HL-60/S4 treated with phorbol 12-myristate 13-acetate at 8.2 ng/mL for 4 days and 3 days (cell line): Measurements from ENCODE around the gene FBXW11.
"Not testable (repeated sequence)": the region's sequence is repeated elsewhere in the genome, so short reads cannot be mapped to it uniquely, and the experiment has no call there.

Experiments
- in situ Hi-C: fragments of 300-500 bp; cut with MboI; formaldehyde crosslinking; loops from 2 replicates; pipeline ENCODE4 v1.15.0; 2022; ENCODE audit warnings: low sequenced_read_pairs

FBXW11 gene

GRCh38 chr5:171989276-171989675 lies 17.2 kb downstream of the FBXW11 start:
- in situ Hi-C loops: no loop called here

- in situ Hi-C loops: no loop called here
These were observed 19.7 kb downstream of the FBXW11 start for GRCh38 chr5:171986772-171987171.

GRCh38 chr5:171984748-171985419 lies 21.6 kb downstream of the FBXW11 start:
- in situ Hi-C loops: no loop called here

DNA sequence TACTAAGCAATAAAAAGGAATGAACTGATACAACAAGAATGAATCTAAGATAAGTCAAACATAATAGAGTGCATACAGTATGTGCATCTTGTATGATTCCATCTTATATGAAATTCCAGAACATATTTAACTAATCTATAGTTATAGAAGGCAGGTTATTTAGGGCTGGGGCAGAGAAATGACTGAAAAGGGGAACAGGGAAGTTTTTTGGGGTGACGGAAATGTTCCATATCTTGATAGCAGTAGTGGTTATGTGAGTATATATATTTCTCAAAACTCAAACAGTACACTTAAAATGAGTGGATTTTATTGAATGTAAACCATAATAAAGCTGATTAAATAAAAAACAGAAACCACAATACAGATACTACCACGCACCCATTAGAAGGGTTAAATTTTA lies 24.6 kb downstream of the FBXW11 start:
- in situ Hi-C loops: no loop called here

DNA sequence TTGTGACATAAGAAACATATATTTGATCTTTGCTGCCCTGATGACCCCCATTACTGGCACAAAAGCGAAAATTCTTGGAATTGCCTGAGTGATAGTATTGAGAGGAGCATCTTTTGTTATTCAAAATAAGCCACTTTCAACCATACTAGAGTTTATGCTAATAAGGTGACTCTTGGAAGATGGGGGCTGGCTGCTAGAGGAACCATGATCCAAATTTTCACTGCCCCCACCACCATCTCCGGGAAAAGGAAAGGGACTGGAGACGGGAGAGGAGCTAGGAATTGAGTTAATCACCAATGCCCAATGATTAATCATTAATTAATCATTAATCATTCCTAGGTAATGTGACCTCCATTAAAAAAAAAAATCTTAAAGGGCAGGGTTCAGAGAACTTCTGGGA lies 25.6 kb downstream of the FBXW11 start:
- in situ Hi-C loops: no loop called here

- in situ Hi-C loops: no loop called here
These were observed 26.8 kb downstream of the FBXW11 start for GRCh38 chr5:171979606-171980005.

DNA sequence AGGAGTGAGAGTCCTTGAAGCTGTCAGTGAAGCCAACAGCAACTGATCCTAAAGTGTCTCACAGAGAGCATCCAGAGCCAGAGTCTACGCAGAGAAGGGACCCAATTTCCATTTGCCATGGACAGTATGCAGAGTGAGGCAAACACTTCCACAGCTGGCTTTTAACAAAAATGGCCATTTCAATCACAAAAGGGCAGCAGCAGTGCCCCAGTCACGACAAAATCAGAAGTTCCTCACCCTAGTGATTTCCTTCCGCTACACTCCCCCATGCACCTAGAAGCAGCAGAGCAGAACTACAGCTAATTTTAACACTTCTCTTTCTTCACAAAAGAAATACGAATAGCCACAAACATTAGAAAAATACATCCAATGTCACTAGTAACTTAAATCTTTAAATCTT lies 27.9 kb downstream of the FBXW11 start:
- in situ Hi-C loops: no loop called here

DNA sequence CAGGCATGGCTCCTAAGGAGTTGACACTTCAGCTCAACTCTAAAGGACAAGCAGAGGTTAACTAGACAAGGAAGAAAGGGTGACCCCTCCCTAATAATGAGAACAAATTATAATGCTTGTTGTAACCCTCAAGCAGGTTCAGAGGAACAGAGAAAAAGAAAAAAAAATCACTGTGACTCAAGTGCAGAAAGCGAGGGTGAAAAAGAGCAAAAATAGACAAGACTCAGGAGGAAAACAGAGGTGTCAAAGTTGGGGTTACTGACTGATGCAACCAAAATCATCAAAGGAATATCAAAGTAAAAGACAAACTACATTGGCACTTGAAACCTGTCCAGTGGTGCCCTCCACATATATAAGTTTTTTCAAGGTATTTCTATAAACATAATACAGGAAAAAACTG lies 28.4 kb downstream of the FBXW11 start:
- in situ Hi-C loops: no loop called here

DNA sequence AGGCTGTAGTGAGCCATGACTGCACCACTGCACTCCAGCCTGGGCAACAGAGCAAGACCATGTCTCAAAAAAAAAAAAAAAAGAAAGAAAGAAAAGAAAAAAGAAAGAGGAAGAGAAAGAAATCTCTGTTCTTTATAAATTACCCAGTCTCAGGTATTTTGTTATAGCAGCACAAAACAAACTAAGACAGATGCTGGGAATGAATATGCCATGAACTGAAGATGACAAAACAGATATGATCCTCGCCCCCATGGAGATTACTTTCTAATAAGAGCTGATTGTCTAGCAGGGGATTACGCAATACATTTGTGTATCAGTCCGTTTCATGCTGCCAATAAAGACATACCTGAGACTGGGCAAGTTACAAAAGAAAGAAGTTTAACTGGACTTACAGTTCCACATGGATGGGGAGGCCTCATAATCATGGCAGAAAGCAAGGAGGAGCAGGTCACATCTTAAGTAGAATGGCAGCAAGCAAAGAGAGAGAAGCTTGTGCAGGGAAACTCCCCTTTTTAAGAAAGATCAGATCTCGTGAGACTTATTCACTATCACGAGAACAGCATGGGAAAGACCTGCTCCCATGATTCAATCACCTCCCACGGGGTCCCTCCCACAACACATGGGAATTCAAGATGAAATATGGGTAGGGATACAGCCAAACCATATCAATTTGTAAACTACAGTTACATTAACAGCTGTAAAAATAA lies 29.0 kb downstream of the FBXW11 start:
- in situ Hi-C loops: not testable (repeated sequence)

DNA sequence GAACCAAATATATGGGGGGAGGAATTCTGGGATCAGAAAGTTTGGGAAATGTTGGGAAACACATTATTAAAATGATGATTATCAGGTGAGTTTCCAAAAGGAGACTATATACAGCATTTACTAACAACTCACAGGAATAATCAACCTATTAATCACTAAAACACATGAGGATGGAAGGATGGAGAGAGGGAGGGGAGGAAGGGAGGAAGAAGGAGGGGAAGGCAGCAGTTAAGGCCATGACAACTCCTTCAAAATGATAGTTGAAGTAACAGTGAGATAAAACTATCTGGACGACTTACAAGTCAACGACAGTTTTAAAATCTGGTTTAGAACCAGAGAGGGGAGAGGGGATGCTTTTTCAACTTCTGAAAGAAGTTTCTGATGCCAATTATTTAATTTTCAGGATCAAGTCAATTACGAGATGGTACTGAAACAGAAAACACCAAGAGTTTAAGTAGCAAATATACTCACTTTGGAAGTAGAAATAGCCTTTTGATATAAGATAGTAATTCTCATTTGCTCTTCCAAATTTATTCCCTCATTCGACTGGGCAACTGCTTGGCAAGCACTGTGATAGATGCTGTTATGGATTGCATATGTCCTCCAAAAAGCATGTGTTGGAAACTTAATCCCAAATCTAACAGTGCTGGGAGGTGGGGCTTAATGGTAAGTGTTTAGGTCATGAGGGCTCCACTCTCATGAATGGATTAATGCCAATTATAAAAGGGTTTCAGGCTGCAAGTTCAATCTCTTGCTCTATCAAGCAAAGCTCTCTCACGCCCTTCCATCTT lies 30.4 kb downstream of the FBXW11 start:
- in situ Hi-C loops: no loop called here

DNA sequence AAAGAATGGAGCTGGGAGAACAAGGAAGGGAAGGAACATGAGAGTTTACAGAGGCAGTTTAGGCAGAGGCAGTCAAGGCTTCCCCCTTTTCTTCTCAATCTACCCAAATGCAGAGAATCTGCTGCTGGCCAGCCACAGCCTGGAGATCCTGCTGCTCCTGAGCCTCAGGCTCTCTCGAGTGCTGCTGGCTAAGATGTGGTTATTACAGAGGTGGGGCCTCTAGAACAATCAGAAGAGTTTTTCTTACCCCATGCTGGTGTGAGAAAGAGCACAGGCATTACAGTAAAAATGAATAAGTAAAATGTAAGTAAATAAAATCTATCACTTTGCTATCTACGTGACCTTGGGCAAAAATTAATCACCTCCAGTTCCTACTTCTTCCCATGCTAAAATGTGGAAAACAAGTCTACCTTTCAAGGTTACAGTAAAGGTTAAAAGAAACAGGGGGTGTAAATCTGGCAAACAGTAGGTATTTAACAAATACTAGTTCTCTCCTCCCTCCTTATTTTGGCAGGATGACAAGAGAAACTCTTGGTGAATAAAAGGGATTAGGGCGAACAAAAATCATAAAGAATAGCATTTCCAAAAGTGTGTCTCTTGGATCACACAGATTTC lies 31.1 kb downstream of the FBXW11 start:
- in situ Hi-C loops: no loop called here

DNA sequence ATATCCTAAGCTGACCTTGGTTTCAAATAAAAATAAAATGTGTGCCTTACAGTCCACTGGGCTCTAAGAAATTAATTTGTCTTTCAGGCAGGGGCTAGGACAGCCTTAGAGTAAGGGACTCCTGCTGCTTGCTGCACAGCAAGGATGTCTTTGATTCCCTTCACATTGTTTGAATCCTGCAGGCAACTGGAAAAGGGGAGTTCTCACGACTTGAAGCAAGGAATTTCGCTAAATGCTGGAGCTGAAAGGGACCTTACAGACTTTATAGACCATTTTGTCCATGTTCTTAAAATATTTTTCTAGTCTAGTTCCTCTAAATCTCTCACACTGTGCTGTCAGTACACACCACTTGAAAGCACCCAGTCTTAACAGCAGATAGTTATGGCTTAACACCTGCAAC lies 35.6 kb downstream of the FBXW11 start:
- in situ Hi-C loops: no loop called here

GRCh38 chr5:171969288-171969880 lies 37.1 kb downstream of the FBXW11 start:
- in situ Hi-C loops: no loop called here

DNA sequence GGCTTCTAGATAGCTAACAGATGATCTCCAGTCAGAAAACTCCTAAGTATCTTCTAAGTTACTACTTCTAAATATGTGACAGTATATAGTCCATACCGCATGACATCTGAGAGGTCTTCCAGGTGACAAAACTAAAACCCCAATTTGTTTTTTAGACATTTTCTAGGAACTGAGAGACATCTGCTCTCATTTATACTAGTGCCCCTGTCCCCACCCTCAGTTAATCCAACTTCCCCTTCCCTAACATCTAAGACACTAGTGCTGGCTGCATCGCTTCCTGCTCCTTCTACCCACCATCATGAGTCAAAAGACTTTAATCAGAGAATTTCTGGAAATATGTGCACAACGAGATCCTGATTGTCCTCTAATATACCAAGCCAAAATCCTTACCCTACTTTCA lies 37.9 kb downstream of the FBXW11 start:
- in situ Hi-C loops: no loop called here

GRCh38 chr5:171966964-171967363 lies 39.5 kb downstream of the FBXW11 start:
- in situ Hi-C loops: no loop called here

DNA sequence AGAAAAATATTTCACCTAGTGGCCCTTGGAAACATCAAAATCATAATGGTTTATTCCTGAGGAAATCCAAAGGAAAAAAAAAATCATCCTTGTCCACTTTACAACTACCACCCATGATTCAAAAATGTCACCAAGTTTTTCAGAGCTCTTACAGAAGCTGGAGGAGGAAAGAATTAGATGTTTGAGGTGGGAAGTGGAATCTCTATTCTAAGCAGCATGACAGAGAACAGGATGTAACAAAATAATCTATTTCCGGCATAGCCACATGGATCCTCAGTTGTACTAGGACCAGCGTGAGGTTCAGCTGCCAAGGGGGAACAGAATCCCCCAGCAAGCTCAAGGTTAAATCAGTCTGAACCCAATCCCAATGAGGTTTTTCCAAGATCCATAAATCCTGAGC lies 40.2 kb downstream of the FBXW11 start:
- in situ Hi-C loops: no loop called here

GRCh38 chr5:171965745-171966144 lies 40.7 kb downstream of the FBXW11 start:
- in situ Hi-C loops: no loop called here

DNA sequence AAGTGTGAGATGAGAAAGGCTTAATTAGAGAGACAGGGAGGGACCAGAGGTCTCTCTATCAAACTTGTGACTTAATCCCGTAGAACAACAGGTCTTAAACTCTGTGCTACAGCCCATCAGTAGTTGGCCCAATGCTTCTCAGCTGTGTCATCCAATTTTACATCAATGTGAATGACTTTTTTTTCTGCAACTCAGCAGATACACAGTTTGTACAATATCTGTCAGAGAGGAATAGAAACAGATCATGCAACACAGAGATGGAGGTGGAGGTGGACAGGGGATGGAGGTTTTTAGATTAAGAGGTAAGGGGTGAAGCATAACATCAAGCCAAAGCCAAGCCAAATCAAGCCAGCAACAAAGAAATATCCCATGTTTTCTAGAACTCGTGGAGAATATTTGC lies 43.0 kb downstream of the FBXW11 start:
- in situ Hi-C loops: no loop called here

DNA sequence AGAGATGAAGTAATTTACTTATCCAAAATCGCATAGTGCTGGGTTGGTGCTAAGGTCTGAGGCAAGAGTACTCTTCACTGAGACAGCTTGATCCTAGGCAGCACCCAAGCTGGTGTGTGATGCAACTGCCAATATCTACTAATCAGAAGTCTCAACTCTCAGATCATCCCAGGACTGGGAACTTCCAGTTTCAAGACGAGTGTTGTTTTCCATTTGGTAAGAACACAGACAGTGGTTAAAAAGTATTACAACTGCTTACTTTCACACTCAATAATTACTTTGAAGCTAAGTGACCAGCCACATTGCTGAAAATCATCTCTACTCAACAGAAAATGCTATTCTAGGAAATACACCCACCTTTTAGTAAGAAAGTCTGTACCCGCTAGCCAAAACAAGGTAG lies 45.3 kb downstream of the FBXW11 start:
- in situ Hi-C loops: no loop called here

DNA sequence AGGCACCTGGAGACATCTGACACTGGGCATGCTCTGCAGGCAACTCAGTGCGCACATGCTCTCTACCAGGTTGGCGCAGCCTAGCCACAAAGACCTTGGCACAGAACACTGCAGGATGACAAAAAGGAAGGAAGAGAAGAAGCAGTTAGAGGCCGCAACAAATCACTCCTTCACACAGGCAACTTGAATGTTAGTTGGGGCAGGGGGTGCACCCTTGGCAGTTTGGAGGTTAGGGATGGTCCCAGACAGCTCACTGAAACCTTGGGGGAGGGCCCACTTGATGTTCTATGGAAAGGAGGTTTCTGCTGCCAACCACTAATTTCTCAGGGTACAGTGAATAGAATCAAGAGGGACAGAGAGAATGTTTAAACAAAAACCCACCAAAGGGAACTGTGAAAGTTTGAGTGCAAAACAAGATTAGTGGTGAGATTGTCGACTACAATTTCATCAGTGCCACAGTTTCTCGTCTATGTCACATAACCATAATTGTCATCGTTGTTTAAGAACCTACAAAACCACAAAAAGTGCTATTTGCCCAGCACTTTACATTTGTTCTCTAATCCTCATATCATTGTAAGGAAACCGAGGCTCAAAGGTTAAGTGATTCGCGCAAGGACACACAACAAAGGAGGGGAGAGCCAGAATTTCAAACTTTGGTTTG lies 48.7 kb downstream of the FBXW11 start:
- in situ Hi-C loops: no loop called here
